SU-DHL-6 (cell line): ENCODE data around the gene DCT.

ENCODE experiments used
- H2AFZ ChIP-seq: fragments of 200-600 bp; sonication (generic); 2 replicates; pipeline ENCODE4 v1.6.1; 2014; ENCODE audit warnings: low read depth, mild to moderate bottlenecking, moderate library complexity, mixed read lengths, antibody characterized with exemption, low read length; ENCODE audit not compliant: severe bottlenecking
- H3F3A ChIP-seq: fragments of 200-600 bp; shearing (Covaris generic); 2 replicates; pipeline ENCODE4 v1.6.0; 2016; ENCODE audit warnings: antibody characterized with exemption, mild to moderate bottlenecking; ENCODE audit not compliant: insufficient read depth
- H3K27ac ChIP-seq: fragments of 200-600 bp; sonication (generic); 2 replicates; pipeline ENCODE4 v1.5.1; 2016; ENCODE audit warnings: low read depth, mild to moderate bottlenecking, low read length, moderate library complexity, mixed read lengths
- H3K27me3 ChIP-seq: fragments of 200-600 bp; sonication (generic), shearing (Covaris generic); 2 replicates; pipeline ENCODE4 v1.6.0; 2014; ENCODE audit warnings: mild to moderate bottlenecking, low read length
- H3K36me3 ChIP-seq: fragments of 200-600 bp; sonication (generic); 2 replicates; pipeline ENCODE4 v1.6.1; 2014; ENCODE audit warnings: mild to moderate bottlenecking, low read length, mixed read lengths
- H3K4me2 ChIP-seq: fragments of 300-600, 200-600 bp; shearing (Covaris generic), sonication (generic); 2 replicates; pipeline ENCODE4 v1.6.0; 2014; ENCODE audit warnings: low read length, low read depth, mild to moderate bottlenecking; ENCODE audit not compliant: poor library complexity, severe bottlenecking
- H3K4me3 ChIP-seq: fragments of 200-600 bp; sonication (generic); 2 replicates; pipeline ENCODE4 v1.5.1; 2014; ENCODE audit warnings: antibody characterized with exemption, low read length, mild to moderate bottlenecking, mixed read lengths; ENCODE audit not compliant: insufficient read depth, poor library complexity, severe bottlenecking
- H3K79me2 ChIP-seq: fragments of 200-600 bp; sonication (generic); 2 replicates; pipeline ENCODE4 v1.6.1; 2014; ENCODE audit warnings: mild to moderate bottlenecking, low read length, moderate library complexity; ENCODE audit not compliant: insufficient read depth
- H3K9ac ChIP-seq: fragments of 200-600 bp; sonication (generic); 2 replicates; pipeline ENCODE4 v1.7.0; 2014; ENCODE audit warnings: mild to moderate bottlenecking, low read length
- H3K9me2 ChIP-seq: fragments of 200-600 bp; sonication (generic); replicated peaks from 2 replicates; pipeline ENCODE4 v1.6.1; 2014; ENCODE audit warnings: low read length; ENCODE audit not compliant: insufficient read depth
- H3K9me3 ChIP-seq: fragments of 200-600 bp; sonication (generic); 2 replicates; pipeline ENCODE4 v1.6.1; 2014; ENCODE audit warnings: low read length, mixed read lengths; ENCODE audit not compliant: insufficient read depth
- H4K20me1 ChIP-seq: fragments of 200-600 bp; sonication (generic); 2 replicates; pipeline ENCODE4 v1.6.1; 2014; ENCODE audit warnings: low read depth, mild to moderate bottlenecking, antibody characterized with exemption, low read length, moderate library complexity, mixed read lengths
- CTCF ChIP-seq: fragments of 200-600 bp; sonication (generic); IDR thresholded peaks from one replicate; pipeline ENCODE4 v1.5.1; 2017; ENCODE audit warnings: antibody characterized with exemption, mild to moderate bottlenecking, low read length, moderate library complexity; ENCODE audit not compliant: insufficient read depth, poor library complexity, severe bottlenecking
- EZH2phosphoT487 ChIP-seq: fragments of 200-600 bp; sonication (generic), shearing (Covaris generic); conservative IDR thresholded peaks from 2 replicates; pipeline ENCODE4 v1.6.1; 2018; ENCODE audit warnings: mild to moderate bottlenecking, antibody characterized with exemption, low read length, moderate library complexity, mixed read lengths

Gene DCT

GRCh38 chr13:94427313-94427953 is 52.0 kb downstream of the DCT start:
- Histone ChIP-seq H3K9me3 (no peaks in the 10 kb centered on the region), H3F3A (no peaks in the 10 kb centered on the region), H4K20me1 (no peaks in the 10 kb centered on the region), H3K9ac (no peak overlapping the region), H2AFZ (no peak overlapping the region), H3K27ac (no peak overlapping the region), H3K4me2 (no peak overlapping the region), H3K9me2 (no peaks in the 10 kb centered on the region), H3K79me2 (no peaks in the 10 kb centered on the region), H3K36me3 (no peaks in the 10 kb centered on the region), H3K4me3 (no peak overlapping the region), H3K27me3 (no peaks in the 10 kb centered on the region)
- TF ChIP-seq EZH2phosphoT487 (no peak), CTCF (no peak)

- no peaks in the 10 kb centered on the region for H3K9me2 ChIP-seq
- no peaks in the 10 kb centered on the region for H3K79me2 ChIP-seq
- no peak overlapping the region for H3K4me3 ChIP-seq
- H2AFZ ChIP-seq: no peak overlapping the region
- H3K9ac ChIP-seq: no peak overlapping the region
- H3K9me3 ChIP-seq: no peaks in the 10 kb centered on the region
- no peaks in the 10 kb centered on the region for H3K27me3 ChIP-seq
- no peaks in the 10 kb centered on the region for H3K36me3 ChIP-seq
- no peak overlapping the region for H3K4me2 ChIP-seq
- no peaks in the 10 kb centered on the region for H3F3A ChIP-seq
- TF ChIP-seq EZH2phosphoT487 (no peak), CTCF (no peak)
- no peaks in the 10 kb centered on the region for H4K20me1 ChIP-seq
- H3K27ac ChIP-seq: no peak overlapping the region
Measured at GRCh38 chr13:94419925-94420305, 59.6 kb downstream of the DCT start.

- no peak overlapping the region for H3K4me3 ChIP-seq
- H3K9ac ChIP-seq: no peak overlapping the region
- no peaks in the 10 kb centered on the region for H3F3A ChIP-seq
- no peaks in the 10 kb centered on the region for H3K27me3 ChIP-seq
- H3K27ac ChIP-seq: no peak overlapping the region
- no peak overlapping the region for H3K4me2 ChIP-seq
- no peaks in the 10 kb centered on the region for H3K79me2 ChIP-seq
- H4K20me1 ChIP-seq: no peaks in the 10 kb centered on the region
- TF ChIP-seq EZH2phosphoT487 (no peak), CTCF (no peak)
- no peak overlapping the region for H2AFZ ChIP-seq
- H3K9me2 ChIP-seq: no peaks in the 10 kb centered on the region
- H3K9me3 ChIP-seq: no peaks in the 10 kb centered on the region
- H3K36me3 ChIP-seq: no peaks in the 10 kb centered on the region
Measured at GRCh38 chr13:94419304-94419924, 60.1 kb downstream of the DCT start.
